TTC549 (cell line): ENCODE measurements around the gene DHX30.
"Not testable (repeated sequence)": the region's sequence is repeated elsewhere in the genome, so short reads cannot be mapped to it uniquely, and the experiment has no call there.

Experiments
- FAIRE-seq: peaks from 2 replicates; lab custom pipeline; 2012; peaks lifted over from hg19 to GRCh38; lab: Jason Lieb, UNC

DHX30 gene

DNA sequence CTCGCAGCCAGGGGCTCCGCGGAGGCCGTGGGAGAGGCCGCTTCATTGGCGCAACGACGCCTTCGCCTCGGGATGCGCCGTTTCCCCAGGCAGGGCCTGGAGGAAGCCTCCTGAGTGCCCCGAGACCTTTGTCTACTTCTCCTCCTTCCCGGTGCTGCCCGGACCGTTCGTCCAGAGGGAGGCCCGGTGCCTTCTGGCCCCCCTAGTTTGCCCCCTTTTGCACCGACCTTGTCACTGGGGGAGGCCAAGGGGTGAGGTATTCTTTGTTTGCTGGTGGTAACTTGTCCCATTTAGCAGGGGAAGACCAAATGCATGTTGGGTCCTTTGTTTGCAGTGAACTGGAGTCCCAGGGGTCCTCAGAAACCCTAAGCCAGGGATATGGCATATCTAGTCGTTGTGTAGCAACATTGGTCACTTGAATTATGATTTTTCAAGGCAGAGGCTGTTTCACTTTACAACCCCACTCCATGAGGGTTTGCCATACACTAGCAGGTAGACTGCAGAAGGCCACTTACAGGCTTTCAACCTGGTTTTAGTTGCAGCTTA, 615 bp downstream of the DHX30 start:
- no peak for FAIRE-seq

DNA sequence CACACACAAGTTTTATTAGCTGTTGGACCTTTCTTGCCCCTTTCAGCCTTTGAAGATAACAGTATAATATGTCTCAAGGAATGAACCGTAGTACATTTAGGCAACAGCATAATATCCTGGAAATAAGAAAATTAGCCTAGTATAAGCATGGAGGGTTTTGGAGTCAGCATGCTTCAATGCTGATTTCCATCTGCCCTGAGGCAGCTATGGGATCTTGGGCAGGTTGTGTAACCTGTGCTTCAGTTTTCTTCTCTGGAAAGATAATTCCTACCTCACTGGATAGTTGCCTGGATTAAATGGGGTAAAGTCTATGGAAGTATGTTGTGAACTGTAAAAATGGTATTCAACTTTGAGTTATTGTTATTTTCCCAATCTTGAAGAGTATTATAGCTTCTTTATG, 1.6 kb downstream of the DHX30 start:
- no peak for FAIRE-seq

DNA sequence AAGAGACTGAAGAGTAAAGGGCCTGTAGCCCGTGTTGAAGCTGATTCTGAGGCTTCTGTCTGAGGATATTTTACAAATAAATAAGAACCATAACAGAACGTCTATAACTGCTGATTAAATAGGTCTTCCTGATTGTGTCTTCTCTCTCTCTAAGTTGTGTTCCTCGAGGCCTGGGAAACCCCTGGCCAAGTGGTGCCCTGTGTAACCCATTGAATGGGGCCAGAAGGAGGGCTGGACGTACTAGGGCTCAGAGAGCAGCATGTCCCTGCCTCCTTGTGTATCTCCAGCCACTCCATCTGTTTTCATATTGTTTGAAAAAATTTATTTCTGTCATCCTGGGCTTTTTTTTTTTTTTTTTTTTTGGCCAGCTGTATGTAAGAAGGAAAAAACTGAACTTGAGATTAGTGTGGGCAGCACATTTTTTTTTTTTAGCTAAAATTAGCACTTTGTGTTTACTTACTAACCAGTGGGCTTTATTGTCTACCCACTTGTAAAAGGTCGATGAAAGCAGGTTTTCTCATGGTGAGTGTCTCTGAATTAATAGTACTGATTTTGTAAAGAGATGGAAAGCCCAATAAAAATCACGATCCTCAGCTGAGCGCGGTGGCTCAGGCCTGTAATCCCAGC, 10.7 kb downstream of the DHX30 start:
- no peak for FAIRE-seq

DNA sequence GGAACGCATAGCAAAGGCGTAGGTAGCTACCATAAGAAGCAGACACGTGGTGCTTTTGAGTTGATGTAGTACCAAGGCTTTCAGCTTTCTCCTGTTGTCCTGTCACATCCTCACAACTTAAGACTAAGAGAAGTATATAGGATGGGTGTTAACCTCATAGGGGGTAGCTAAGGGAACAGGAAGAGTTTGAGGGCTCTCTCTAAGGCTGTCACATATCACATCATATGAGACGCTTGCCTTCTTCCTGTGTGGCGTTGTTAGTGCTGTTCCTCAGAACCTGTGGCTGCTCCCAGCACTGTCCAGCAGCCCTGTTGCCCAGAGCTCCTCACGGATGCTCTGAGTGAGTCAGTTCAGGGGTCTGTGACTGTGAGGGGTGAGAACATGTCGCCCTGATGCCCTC, 14.7 kb downstream of the DHX30 start:
- no peak for FAIRE-seq

DNA sequence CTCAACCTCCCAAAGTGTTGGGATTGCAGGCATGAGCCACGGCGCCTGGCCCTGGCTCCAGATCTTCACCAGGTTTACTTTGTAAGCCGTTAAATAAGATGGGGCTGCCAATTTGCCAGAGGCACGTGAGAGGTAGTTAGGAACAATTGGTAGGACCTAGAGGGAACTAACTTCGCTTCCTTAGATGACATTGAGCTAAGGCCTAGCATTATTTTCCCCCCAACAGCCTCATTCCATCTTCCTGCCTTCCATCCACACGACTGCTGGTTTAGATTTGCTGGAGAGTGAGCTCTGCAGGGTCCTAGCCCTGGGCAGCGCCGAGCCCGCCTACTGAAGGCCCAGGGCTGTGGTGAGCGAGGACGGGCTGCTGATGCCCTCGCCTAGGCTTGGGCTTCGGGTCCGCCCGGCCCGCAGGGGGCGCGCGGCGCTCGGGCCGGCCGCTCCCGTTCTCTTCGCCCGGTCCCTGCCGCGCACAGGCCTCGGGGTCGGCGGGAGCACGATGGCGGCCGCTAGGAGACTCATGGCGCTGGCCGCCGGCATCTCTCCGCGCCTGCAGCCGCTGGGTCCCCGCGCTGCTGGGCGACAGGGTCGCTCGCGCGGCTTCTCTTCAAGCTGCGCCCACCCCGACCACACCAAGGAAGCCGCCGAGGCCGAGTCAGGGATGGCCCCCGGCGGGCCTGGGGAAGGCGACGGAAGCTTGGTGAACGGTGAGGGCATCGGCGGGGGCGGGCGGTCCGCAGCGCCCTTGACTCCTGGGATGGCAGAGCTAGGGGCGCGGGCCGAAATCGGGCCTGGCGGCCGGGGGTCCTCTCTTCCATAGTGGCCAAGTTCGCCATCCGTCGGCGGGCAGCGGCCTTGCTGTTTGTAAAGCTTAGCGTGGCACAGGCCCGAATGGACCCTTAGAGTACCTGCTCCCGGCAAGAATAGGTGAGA, 21.9 kb downstream of the DHX30 start:
- no peak for FAIRE-seq

DNA sequence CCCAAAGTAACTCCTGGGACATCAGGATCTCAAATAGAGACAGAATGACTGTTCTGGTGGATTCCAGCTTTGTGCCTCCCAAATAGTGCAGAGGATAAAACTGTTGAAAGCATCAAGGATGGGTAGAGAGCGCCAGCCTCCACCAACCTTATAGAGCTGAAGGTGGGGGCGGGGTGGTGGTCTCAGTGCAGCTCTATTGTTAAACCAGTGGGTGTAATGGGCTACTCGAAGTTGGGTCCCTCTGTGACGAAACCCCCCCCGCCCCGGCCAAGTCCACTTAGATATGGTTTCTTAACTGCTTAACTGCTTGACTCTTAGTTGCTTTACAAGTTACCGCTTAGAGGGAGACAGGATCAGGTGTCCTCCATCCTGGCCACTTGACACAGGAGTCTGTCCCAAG, 22.7 kb downstream of the DHX30 start:
- FAIRE-seq, result no peak

DNA sequence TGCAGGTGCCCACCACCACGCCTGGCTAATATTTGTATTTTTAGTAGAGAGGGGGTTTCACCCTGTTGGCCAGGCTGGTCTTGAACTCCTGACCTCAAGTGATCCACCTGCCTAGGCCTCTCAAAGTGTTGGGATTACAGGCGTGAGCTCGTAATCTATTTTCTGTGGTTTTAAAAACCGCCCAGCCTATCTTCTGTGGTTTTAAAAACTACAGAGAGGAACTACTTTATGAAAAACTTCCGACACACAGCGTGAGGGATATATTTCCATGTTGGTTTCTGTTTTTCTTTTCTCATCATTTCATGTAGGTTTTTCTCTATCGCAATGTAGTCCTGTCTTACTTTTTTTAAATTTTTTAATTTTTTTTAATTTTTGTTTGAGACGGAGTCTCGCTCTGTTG, 26.5 kb downstream of the DHX30 start:
- FAIRE-seq, result not testable (repeated sequence)

DNA sequence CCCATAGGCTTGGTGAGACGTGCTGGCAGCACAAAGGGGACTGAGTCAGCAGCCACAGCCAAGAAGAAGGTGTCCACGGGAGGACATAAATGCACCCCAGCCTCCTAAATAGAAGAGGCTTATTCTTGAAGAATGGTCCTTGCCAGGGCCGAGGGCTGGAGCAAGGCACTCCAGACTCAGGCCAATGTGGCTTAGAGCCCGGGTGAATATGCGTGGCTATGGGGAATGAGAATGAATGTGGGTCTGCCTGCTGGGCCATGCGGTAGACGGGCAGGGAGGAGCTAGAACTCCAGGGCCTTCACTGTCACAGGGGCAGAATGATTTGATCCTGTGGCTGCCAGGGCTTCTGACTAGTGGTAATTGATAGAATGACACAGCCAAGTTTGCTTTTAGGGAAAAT, 34.0 kb downstream of the DHX30 start:
- FAIRE-seq, result no peak

DNA sequence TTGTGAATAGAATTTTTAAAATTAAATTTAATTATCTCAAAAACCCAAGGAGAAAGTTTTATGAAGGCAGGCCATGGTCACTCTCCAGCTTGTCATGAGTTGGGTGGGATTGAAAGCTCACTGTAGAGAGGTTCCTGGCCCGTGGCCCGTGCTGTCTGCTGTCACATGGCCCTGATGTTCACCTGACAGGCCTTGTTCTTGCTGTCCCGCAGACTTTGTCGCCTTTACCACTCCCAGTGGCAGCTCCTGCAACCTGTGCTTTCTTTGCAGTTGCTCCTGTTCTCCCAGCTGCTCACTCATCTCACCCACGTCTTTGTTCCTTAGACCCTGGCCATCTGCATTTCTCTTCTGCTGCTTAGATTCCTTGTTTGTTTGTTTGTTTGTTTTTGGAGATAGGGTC, 35.6 kb downstream of the DHX30 start:
- no peak for FAIRE-seq

DNA sequence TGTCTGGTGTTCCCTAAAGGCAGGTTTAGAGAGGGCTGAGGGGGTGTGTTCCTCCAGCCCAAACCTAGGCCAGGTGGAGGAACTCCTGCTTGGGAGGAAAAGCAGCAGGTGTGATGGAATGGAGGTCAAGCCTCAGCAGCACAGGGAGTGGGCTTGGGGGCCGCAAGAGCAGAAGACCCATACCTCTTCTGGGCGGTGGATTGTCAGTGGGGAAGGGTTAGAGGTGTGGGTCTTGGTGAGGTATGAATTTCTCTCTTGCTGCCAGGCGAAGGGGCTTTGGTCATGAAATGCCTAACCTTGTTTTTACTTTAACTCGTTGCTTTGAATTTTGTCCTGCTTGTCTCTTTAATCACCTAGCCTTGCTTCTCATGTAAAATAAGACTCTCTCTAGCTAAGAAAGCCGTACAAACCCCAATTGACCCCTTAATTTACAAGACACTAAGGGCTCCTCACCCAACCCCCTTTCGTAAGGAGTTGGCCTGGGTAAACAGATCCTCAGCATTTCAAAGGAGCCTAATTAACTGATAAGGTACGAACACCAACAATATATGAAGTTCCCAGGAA, 38.9 kb downstream of the DHX30 start:
- no peak for FAIRE-seq

DNA sequence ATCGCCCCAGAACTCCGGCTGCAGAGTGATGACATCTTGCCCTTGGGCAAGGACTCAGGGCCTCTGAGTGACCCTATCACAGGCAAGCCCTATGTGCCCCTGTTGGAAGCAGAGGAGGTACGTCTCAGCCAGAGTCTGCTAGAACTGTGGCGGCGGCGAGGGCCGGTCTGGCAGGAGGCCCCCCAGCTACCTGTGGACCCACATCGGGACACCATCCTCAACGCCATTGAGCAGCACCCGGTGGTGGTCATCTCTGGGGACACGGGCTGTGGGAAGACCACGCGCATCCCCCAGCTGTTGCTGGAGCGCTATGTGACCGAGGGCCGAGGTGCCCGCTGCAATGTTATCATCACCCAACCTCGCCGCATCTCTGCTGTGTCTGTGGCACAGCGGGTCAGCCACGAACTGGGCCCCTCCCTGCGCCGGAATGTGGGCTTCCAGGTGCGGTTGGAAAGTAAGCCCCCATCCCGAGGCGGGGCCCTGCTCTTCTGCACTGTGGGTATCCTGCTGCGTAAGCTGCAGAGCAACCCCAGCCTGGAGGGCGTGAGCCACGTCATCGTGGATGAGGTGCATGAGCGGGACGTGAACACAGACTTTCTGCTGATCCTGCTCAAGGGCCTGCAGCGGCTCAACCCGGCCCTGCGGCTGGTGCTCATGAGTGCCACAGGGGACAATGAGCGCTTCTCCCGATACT, 43.4 kb downstream of the DHX30 start:
- no peak for FAIRE-seq

DNA sequence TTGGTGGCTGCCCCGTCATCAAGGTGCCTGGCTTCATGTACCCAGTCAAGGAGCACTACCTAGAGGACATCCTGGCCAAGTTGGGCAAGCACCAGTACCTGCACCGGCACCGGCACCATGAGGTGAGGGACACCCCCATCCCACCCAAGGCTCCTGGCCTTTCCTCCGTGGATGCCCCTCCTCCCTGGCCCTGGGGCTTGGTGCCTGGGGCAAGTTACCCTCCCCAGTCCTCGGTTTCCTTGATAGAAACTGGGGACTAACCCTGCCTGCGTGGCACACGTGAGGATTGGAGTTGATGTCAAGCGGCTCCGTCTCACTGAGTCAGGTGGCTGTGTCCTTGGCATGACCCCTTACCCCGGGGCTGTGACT, 43.9 kb downstream of the DHX30 start:
- no peak for FAIRE-seq

DNA sequence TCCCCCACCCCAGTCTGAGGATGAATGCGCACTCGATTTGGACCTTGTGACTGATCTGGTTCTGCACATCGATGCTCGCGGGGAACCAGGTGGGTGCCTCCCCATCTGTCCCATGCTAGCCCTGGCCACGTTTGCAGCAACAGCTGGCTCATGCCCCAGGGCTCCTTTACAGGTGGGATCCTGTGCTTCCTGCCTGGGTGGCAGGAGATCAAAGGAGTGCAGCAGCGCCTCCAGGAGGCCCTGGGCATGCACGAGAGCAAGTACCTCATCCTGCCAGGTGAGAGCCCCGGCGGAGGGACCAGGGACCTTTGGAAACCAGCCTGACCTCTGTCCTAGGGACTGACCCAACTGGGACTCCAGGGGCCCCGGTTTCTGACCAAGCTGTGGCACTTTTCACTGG, 44.3 kb downstream of the DHX30 start:
- FAIRE-seq, result no peak

DNA sequence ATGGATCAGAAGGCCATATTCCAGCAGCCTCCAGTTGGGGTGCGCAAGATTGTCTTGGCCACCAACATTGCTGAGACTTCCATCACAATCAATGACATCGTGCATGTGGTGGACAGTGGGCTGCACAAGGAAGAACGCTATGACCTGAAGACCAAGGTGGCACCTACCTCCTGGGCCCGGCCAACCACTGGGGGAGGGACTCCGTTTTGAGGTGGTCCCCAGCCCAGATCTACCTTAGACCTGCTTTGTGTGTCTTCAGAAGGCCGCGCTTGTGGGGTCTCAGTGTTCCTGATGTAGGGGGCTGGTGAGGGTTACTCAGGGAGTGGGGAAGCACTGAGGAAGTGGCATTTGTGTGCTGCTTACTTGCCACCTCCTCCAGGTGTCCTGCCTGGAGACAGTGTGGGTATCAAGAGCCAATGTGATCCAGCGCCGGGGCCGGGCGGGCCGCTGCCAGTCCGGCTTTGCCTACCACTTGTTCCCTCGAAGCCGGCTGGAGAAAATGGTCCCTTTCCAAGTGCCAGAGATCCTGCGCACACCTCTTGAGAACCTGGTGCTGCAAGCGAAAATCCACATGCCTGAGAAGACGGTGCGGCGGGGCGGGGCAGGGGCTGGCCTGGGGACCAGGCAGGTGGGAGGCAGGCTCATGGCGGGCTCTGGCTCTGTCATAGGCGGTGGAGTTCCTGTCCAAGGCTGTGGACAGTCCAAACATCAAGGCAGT, 45.0 kb downstream of the DHX30 start:
- no peak for FAIRE-seq

DNA sequence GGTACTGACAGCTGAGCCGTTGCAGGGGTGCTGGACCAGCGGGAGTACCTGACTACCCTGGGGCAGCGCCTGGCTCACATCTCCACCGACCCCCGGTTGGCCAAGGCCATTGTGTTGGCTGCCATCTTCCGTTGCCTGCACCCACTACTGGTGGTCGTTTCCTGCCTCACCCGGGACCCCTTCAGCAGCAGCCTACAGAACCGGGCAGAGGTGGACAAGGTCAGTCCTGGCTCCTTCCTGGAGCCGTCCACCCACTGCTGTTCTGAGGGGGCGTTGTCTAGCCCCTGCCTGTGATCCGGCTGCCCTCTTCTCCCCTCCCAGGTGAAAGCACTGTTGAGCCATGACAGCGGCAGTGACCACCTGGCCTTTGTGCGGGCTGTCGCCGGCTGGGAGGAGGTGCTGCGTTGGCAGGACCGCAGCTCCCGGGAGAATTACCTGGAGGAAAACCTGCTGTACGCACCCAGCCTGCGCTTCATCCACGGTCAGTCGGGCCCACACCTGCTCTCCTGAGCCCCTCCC, 45.7 kb downstream of the DHX30 start:
- FAIRE-seq, result no peak

DNA sequence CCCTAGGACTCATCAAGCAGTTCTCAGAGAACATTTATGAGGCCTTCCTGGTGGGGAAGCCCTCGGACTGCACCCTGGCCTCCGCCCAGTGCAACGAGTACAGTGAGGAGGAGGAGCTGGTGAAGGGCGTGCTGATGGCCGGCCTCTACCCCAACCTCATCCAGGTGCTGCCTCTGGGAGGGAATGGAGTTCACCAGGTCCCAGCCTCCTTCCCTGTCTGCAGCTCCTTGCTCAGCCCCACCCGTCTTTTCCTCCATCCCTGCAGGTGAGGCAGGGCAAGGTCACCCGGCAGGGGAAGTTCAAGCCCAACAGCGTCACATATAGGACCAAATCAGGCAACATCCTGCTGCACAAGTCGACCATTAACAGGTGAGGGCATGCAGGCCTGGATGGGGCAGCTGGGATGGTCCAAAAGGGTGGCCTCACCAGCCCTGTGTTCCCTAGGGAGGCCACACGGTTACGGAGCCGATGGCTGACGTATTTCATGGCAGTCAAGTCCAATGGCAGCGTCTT, 46.3 kb downstream of the DHX30 start:
- no peak for FAIRE-seq

DNA sequence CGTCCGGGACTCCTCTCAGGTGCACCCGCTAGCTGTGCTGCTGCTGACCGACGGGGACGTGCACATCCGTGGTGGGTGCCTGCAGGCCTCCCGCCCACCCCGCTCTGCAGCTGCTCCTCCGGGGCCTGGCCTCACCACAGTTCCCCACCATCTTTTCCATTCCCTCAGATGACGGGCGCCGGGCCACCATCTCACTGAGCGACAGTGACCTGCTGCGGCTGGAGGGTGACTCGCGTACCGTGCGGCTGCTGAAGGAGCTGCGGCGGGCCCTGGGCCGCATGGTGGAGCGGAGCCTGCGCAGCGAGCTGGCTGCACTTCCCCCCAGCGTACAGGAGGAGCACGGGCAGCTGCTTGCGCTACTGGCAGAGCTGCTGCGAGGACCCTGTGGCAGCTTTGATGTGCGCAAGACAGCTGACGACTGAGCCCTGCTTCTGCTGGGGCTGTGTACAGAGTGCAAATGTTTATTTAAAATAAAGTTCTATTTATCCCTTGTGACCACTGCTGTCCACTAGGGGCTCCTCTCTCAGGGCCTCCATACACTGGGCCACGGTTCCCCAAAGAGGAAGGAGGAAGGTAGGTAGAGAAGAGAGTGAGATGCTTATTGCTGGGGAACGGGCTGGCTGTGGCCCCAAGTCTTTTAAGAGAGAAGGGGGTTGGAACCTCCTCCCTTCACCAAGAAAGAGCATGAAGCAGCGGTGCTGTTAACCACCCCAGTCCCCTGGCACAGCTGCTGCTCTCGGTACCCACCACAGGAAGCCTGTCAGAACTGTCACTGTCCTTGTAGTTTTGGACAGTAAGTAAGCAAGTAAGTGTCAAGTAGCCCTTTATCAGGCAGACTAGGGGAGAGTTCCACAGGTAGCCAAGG, 47.0 kb downstream of the DHX30 start:
- FAIRE-seq, result no peak

DNA sequence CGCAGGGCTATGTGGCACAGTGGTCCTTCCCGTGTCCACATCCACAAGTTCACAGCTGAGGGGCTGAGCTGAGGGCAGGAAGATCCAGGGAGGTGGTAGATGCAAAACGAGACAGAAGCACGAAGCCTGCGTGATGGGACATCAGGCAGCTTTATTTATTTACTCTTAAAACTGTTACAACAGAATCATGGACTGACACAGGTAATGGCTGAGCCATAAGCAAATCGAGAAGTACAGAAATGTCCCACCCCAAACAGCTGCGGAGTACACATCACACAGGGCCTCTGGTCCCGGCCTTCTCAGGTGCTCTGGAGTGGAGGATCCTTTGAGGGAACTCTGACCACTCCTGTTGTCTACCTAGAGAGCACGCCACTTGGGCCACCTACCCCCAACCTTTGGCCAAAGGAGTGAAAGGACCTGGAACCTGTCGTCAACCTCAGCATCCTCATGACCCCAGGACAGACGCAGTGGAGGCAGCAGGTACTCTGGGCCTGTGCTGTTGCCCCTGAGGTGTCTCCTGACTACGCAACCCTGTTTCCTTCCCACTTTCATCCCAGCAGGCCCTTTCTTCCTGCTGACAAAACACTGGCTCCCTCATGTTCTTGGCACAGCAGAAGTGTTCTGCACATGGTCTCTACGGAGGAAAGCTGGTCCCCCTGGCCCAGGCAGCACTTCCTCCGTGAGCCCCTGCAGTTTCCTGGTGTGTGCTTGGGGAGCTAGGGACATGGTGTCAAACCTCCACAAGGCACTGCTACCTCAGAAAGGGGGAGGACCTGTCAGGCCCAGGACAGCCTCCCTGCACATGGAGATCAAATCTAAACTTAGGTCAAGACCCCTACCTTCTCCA, 47.8 kb downstream of the DHX30 start:
- no peak for FAIRE-seq

DNA sequence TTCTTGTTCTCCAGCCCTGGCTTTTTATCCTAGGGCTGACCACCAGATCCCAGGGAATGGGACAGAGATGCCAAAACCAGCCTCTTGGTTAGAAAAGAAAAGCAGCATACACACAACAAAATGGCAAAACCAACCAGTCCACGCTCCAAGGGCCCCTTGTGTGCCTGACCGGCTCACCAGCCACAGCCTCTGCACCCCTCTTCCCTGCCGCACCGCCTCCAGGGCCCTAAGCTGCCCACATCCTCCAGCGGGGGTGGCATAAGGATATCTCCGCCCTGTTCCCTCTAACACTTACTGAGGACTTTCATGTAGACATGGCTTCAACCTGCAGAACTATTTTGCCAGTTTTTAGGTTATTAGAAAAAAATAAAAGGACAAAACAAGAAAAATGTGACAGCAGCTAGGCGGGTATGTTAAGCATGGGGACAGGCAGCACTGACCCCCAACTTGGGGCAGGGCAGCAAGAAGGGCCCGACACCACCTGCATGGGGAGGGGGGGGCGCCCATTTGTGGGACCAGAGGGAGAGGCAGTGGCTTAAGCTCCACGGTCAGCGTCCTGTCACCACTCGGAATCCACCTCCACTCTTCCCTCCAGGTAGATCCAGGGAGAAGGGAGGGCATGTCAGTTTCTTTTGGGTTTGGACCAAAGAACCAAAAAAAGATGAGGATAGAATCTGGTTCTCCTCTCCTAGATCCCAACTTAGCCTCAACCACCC, 49.1 kb downstream of the DHX30 start:
- no peak for FAIRE-seq
